ENCODE data around the gene IFNB1.

IFNB1 gene

DNA sequence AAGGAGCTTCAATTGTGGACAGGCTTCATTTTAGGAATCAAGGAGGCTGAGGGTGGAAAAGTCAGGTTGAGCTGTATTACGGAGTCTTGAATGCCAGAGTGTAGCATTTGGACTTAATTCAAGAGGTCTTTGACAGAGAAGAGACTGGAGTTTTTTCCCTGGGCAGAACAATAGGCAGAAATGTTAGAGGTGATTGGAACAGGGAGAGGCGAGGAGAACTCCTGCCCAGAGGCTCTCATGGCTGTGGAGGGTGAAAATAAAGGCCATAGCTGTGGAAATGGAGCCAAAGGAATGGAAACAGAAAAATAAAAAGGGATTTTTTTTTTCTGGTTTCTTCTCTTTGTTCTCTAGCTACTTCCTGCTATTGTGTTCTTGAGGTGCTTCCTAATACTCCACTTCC lies 3.7 kb upstream of the IFNB1 start:
- CTCF ChIA-PET, result interaction anchor here (0.6 to 1.2 kb wide), 4 partner anchors 16 to 1066 kb away, joined by 3 to 4 read pairs (median 3); no protein-coding TSS in a partner anchor
- POLR2A ChIA-PET, result no interaction called here
- no peak overlapping the region for H3K27ac ChIP-seq (ENCODE audit: extremely low read depth, low read depth, low read length)
- H3K4me1 ChIP-seq (ENCODE audit: control insufficient read depth, insufficient read depth, low read length), result no peaks in the 10 kb centered on the region
- no peaks in the 10 kb centered on the region for H3K36me3 ChIP-seq (ENCODE audit: control insufficient read depth in 2 of 2, insufficient read depth in 1 of 2, low read length in 2 of 2)
- TF ChIP-seq ZNF707 (tag by site-specific recombination; IDR thresholded peaks at IDR 0.05), result no peak
- TF ChIP-seq, protein P1, sequence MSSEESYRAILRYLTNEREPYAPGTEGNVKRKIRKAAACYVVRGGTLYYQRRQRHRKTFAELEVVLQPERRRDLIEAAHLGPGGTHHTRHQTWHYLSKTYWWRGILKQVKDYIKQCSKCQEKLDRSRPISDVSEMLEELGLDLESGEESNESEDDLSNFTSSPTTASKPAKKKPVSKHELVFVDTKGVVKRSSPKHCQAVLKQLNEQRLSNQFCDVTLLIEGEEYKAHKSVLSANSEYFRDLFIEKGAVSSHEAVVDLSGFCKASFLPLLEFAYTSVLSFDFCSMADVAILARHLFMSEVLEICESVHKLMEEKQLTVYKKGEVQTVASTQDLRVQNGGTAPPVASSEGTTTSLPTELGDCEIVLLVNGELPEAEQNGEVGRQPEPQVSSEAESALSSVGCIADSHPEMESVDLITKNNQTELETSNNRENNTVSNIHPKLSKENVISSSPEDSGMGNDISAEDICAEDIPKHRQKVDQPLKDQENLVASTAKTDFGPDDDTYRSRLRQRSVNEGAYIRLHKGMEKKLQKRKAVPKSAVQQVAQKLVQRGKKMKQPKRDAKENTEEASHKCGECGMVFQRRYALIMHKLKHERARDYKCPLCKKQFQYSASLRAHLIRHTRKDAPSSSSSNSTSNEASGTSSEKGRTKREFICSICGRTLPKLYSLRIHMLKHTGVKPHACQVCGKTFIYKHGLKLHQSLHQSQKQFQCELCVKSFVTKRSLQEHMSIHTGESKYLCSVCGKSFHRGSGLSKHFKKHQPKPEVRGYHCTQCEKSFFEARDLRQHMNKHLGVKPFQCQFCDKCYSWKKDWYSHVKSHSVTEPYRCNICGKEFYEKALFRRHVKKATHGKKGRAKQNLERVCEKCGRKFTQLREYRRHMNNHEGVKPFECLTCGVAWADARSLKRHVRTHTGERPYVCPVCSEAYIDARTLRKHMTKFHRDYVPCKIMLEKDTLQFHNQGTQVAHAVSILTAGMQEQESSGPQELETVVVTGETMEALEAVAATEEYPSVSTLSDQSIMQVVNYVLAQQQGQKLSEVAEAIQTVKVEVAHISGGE (tag by site-specific recombination; conservative IDR thresholded peaks at IDR 0.05; ENCODE audit: low read depth), result no peak
- TF ChIP-seq SCRT1 (tag by site-specific recombination; IDR thresholded peaks at IDR 0.05; ENCODE audit: borderline replicate concordance), result no peak
- no peak for TF ChIP-seq ZNF140 (tag by site-specific recombination; IDR thresholded peaks at IDR 0.05)
- TF ChIP-seq ZFP37 (tag by site-specific recombination; IDR thresholded peaks at IDR 0.05), result no peak
- no peak for TF ChIP-seq ZNF146 (tag by site-specific recombination; IDR thresholded peaks at IDR 0.05)
- no peak for TF ChIP-seq ZNF133 (tag by site-specific recombination; IDR thresholded peaks at IDR 0.05)
- TF ChIP-seq, protein P2, sequence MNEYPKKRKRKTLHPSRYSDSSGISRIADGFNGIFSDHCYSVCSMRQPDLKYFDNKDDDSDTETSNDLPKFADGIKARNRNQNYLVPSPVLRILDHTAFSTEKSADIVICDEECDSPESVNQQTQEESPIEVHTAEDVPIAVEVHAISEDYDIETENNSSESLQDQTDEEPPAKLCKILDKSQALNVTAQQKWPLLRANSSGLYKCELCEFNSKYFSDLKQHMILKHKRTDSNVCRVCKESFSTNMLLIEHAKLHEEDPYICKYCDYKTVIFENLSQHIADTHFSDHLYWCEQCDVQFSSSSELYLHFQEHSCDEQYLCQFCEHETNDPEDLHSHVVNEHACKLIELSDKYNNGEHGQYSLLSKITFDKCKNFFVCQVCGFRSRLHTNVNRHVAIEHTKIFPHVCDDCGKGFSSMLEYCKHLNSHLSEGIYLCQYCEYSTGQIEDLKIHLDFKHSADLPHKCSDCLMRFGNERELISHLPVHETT (tag by site-specific recombination; IDR thresholded peaks at IDR 0.05), result no peak
- TF ChIP-seq ZNF221 (tag by site-specific recombination; IDR thresholded peaks at IDR 0.05; ENCODE audit: borderline replicate concordance), result no peak
- no peak for TF ChIP-seq ZNF10 (tag by site-specific recombination; IDR thresholded peaks at IDR 0.05)
- no peak for TF ChIP-seq SP2 (tag by site-specific recombination; IDR thresholded peaks at IDR 0.05)
- no peak for TF ChIP-seq ZBTB8A (tag by site-specific recombination; IDR thresholded peaks at IDR 0.05)
- no peak for TF ChIP-seq ZNF274 (IDR thresholded peaks at IDR 0.05; ENCODE audit: low read length)
- TF ChIP-seq ZNF274 (tag by site-specific recombination; IDR thresholded peaks at IDR 0.05; ENCODE audit: borderline replicate concordance), result no peak
- no peak for TF ChIP-seq ZNF239 (tag by site-specific recombination; IDR thresholded peaks at IDR 0.05)
- no peak for TF ChIP-seq ZNF23 (tag by site-specific recombination; IDR thresholded peaks at IDR 0.05; ENCODE audit: borderline replicate concordance)
- no peak for TF ChIP-seq ZBTB17 (tag by site-specific recombination; IDR thresholded peaks at IDR 0.05)
- no peak for TF ChIP-seq KLF10 (tag by site-specific recombination; IDR thresholded peaks at IDR 0.05)
- TF ChIP-seq ZNF184 (tag by site-specific recombination; IDR thresholded peaks at IDR 0.05), result no peak
- no peak for TF ChIP-seq ZNF138 (tag by site-specific recombination; IDR thresholded peaks at IDR 0.05; ENCODE audit: borderline replicate concordance)
- no peaks in the 10 kb centered on the region for H3K9me3 ChIP-seq (ENCODE audit: control insufficient read depth, insufficient read depth, low read depth, low read length)
- no peak overlapping the region for H3K4me3 ChIP-seq (ENCODE audit: low read depth, low read length)

DNA sequence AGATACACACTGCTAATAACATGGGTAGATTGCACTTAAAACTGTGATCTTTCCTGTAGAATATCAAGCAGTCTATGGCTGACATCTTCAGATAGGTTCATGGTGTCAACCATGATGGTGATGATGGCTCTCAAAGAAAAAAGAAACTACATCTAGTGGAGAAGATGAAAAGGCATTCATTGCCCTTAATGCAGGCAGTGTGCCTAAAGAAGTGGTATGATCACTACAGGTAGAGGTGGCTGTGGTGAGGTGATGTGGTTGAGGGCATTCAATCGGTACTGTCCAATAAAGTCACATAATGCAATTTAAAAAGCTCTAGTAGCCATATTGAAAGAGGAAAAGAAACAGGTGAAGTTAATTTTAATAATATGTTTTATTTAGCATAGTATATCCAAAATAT lies 3.1 kb upstream of the IFNB1 start:
- Histone ChIP-seq H3K9me3 (ENCODE audit: control insufficient read depth, insufficient read depth, low read depth, low read length) (no peaks in the 10 kb centered on the region), H3K4me3 (ENCODE audit: low read depth, low read length) (no peak overlapping the region), H3K27ac (ENCODE audit: extremely low read depth, low read depth, low read length) (no peak overlapping the region), H3K4me1 (ENCODE audit: control insufficient read depth, insufficient read depth, low read length) (no peaks in the 10 kb centered on the region), H3K36me3 (ENCODE audit: control insufficient read depth in 2 of 2, insufficient read depth in 1 of 2, low read length in 2 of 2) (no peaks in the 10 kb centered on the region)
- POLR2A ChIA-PET, result no interaction called here
- CTCF ChIA-PET, result interaction anchor here (0.7 kb wide), 1 partner anchor 1065 kb away, joined by 4 read pairs; no protein-coding TSS in a partner anchor
- no peak for TF ChIP-seq ZNF654 (tag by site-specific recombination; IDR thresholded peaks at IDR 0.05; ENCODE audit: low read depth)
- no peak for TF ChIP-seq ZNF302 (tag by site-specific recombination; IDR thresholded peaks at IDR 0.05; ENCODE audit: low read depth)
- TF ChIP-seq, protein P3, sequence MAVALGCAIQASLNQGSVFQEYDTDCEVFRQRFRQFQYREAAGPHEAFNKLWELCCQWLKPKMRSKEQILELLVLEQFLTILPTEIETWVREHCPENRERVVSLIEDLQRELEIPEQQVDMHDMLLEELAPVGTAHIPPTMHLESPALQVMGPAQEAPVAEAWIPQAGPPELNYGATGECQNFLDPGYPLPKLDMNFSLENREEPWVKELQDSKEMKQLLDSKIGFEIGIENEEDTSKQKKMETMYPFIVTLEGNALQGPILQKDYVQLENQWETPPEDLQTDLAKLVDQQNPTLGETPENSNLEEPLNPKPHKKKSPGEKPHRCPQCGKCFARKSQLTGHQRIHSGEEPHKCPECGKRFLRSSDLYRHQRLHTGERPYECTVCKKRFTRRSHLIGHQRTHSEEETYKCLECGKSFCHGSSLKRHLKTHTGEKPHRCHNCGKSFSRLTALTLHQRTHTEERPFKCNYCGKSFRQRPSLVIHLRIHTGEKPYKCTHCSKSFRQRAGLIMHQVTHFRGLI (tag by site-specific recombination; IDR thresholded peaks at IDR 0.05), result no peak
- TF ChIP-seq ZNF830 (tag by site-specific recombination; IDR thresholded peaks at IDR 0.05; ENCODE audit: low read depth), result no peak
- no peak for TF ChIP-seq ZNF560 (tag by site-specific recombination; IDR thresholded peaks at IDR 0.05; ENCODE audit: borderline replicate concordance)
- TF ChIP-seq, protein P4, sequence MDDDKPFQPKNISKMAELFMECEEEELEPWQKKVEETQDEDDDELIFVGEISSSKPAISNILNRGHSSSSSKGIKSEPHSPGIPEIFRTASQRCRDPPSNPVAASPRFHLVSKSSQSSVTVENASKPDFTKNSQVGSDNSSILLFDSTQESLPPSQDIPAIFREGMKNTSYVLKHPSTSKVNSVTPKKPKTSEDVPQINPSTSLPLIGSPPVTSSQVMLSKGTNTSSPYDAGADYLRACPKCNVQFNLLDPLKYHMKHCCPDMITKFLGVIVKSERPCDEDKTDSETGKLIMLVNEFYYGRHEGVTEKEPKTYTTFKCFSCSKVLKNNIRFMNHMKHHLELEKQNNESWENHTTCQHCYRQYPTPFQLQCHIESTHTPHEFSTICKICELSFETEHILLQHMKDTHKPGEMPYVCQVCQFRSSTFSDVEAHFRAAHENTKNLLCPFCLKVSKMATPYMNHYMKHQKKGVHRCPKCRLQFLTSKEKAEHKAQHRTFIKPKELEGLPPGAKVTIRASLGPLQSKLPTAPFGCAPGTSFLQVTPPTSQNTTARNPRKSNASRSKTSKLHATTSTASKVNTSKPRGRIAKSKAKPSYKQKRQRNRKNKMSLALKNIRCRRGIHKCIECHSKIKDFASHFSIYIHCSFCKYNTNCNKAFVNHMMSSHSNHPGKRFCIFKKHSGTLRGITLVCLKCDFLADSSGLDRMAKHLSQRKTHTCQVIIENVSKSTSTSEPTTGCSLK (tag by site-specific recombination; IDR thresholded peaks at IDR 0.05), result no peak
- TF ChIP-seq, protein P5, sequence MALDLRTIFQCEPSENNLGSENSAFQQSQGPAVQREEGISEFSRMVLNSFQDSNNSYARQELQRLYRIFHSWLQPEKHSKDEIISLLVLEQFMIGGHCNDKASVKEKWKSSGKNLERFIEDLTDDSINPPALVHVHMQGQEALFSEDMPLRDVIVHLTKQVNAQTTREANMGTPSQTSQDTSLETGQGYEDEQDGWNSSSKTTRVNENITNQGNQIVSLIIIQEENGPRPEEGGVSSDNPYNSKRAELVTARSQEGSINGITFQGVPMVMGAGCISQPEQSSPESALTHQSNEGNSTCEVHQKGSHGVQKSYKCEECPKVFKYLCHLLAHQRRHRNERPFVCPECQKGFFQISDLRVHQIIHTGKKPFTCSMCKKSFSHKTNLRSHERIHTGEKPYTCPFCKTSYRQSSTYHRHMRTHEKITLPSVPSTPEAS (tag by site-specific recombination; IDR thresholded peaks at IDR 0.05), result no peak
- TF ChIP-seq TCF7L2 (IDR thresholded peaks at IDR 0.05; ENCODE audit: borderline replicate concordance, low read depth, low read length), result no peak
